Trophoblast cell (in vitro differentiated cells and primary cell): ENCODE results near the gene MYO5B.

Source experiments
- DNase-seq, 2 donors: peaks; one replicate each; pipeline ENCODE4 v3.0.0-alpha.2; 2016
- H2AFZ ChIP-seq: 2 replicates; pipeline ENCODE4 v1.6.1; 2013; ENCODE audit warnings: low read length, moderate library complexity, mild to moderate bottlenecking; ENCODE audit not compliant: insufficient read depth, poor library complexity
- H2AK5ac ChIP-seq: 2 replicates; pipeline ENCODE4 v1.6.1; 2013; ENCODE audit warnings: mild to moderate bottlenecking, low read length
- H2BK120ac ChIP-seq: 2 replicates; pipeline ENCODE4 v1.6.1; 2013; ENCODE audit warnings: low read length, mild to moderate bottlenecking, moderate library complexity; ENCODE audit not compliant: insufficient read depth, poor library complexity
- H2BK12ac ChIP-seq: 2 replicates; pipeline ENCODE4 v1.6.1; 2013; ENCODE audit warnings: mild to moderate bottlenecking, low read length, moderate library complexity
- H2BK5ac ChIP-seq: 2 replicates; pipeline ENCODE4 v1.6.1; 2013; ENCODE audit warnings: low read length, low read depth, moderate library complexity, mild to moderate bottlenecking; ENCODE audit not compliant: poor library complexity
- H3K14ac ChIP-seq: 2 replicates; pipeline ENCODE4 v1.6.1; 2013; ENCODE audit warnings: mild to moderate bottlenecking, low read length
- H3K18ac ChIP-seq: 2 replicates; pipeline ENCODE4 v1.6.1; 2013; ENCODE audit warnings: mild to moderate bottlenecking, low read length
- H3K23ac ChIP-seq: 2 replicates; pipeline ENCODE4 v1.6.1; 2013; ENCODE audit warnings: low read length
- H3K27ac ChIP-seq: 2 replicates; pipeline ENCODE4 v1.5.1; 2013; ENCODE audit warnings: low read depth, mild to moderate bottlenecking, inconsistent platforms, low read length, moderate library complexity
- H3K27me3 ChIP-seq: 2 replicates; pipeline ENCODE4 v1.6.1; 2013; ENCODE audit warnings: inconsistent platforms, mild to moderate bottlenecking, low read length, moderate library complexity; ENCODE audit not compliant: insufficient read depth
- H3K36me3 ChIP-seq, 2 experiments: 1 replicate in 1 of 2; 2 replicates in 1 of 2; pipeline ENCODE4 v1.6.1; 2013; ENCODE audit warnings: low read length in 2 of 2, mild to moderate bottlenecking in 2 of 2, moderate library complexity in 1 of 2; ENCODE audit not compliant: insufficient read depth in 2 of 2, control insufficient read depth in 1 of 2
- H3K4ac ChIP-seq: 2 replicates; pipeline ENCODE4 v1.6.1; 2013; ENCODE audit warnings: low read depth, mild to moderate bottlenecking, low read length, moderate library complexity
- H3K4me1 ChIP-seq, 2 experiments: 1 replicate in 1 of 2; 2 replicates in 1 of 2; pipeline ENCODE4 v1.6.1; 2013; ENCODE audit warnings: low read length in 2 of 2, mild to moderate bottlenecking in 2 of 2, moderate library complexity in 1 of 2; ENCODE audit not compliant: insufficient read depth in 2 of 2, control insufficient read depth in 1 of 2
- H3K4me2 ChIP-seq: 2 replicates; pipeline ENCODE4 v1.6.1; 2013; ENCODE audit warnings: inconsistent platforms, mild to moderate bottlenecking, low read length, moderate library complexity
- H3K4me3 ChIP-seq: 2 replicates; pipeline ENCODE4 v1.5.1; 2013; ENCODE audit warnings: mild to moderate bottlenecking, low read depth, low read length, inconsistent platforms
- H3K79me1 ChIP-seq: one replicate; pipeline ENCODE4 v1.6.1; 2013; ENCODE audit warnings: low read length
- H3K79me2 ChIP-seq: 2 replicates; pipeline ENCODE4 v1.6.1; 2013; ENCODE audit warnings: low read length, mild to moderate bottlenecking; ENCODE audit not compliant: control insufficient read depth, insufficient read depth, poor library complexity
- H3K9ac ChIP-seq: 2 replicates; pipeline ENCODE4 v1.6.1; 2013; ENCODE audit warnings: mild to moderate bottlenecking, low read length
- H3K9me3 ChIP-seq: 2 replicates; pipeline ENCODE4 v1.6.1; 2013; ENCODE audit warnings: low read depth, mild to moderate bottlenecking, control low read depth, inconsistent platforms, low read length; ENCODE audit not compliant: insufficient read depth
- H4K12ac ChIP-seq: 2 replicates; pipeline ENCODE4 v1.6.1; 2013; ENCODE audit warnings: low read depth, mild to moderate bottlenecking, low read length, moderate library complexity
- H4K8ac ChIP-seq: 2 replicates; pipeline ENCODE4 v1.6.1; 2013; ENCODE audit warnings: low read depth, mild to moderate bottlenecking, low read length, moderate library complexity
- H4K91ac ChIP-seq: one replicate; pipeline ENCODE4 v1.6.1; 2013; ENCODE audit warnings: low read depth, mild to moderate bottlenecking, low read length, moderate library complexity
- WGBS: extraction: QIAGEN DNeasy Blood & Tissue Kit; methylation state at CpG from one replicate; pipeline ENCODE4 v1.1.7; 2013; ENCODE audit warnings: missing lambda C conversion rate; ENCODE audit not compliant: insufficient read length, insufficient coverage; ENCODE audit errors: extremely low coverage; 5-methylcytosine and 5-hydroxymethylcytosine counted together

The MYO5B gene

GRCh38 chr18:50080316-50080715 is 114.6 kb downstream of the MYO5B start:
- H2BK120ac ChIP-seq = no peak overlapping the region
- H3K79me2 ChIP-seq = no peaks in the 10 kb centered on the region
- no peak overlapping the region for H2BK5ac ChIP-seq
- H3K27me3 ChIP-seq = no peaks in the 10 kb centered on the region
- no peak overlapping the region for H3K23ac ChIP-seq
- H3K27ac ChIP-seq = no peak overlapping the region
- H4K12ac ChIP-seq = no peak overlapping the region
- H3K4ac ChIP-seq = no peak overlapping the region
- peaks cover 2 to 8% of the 10 kb centered on the region in 2 experiments for H3K4me1 ChIP-seq
- no peak for DNase-seq
- no peaks in the 10 kb centered on the region for H3K9me3 ChIP-seq
- H2AFZ ChIP-seq = no peak overlapping the region
- H3K14ac ChIP-seq = no peak overlapping the region
- no peak overlapping the region for H3K4me3 ChIP-seq
- H3K18ac ChIP-seq = no peak overlapping the region
- no peak overlapping the region for H3K9ac ChIP-seq
- H3K79me1 ChIP-seq = no peaks in the 10 kb centered on the region
- no peak overlapping the region for H3K4me2 ChIP-seq
- no peak overlapping the region for H4K91ac ChIP-seq
- no CpG with 5 or more reads among the region's 4 CpGs for WGBS
- H2BK12ac ChIP-seq = no peak overlapping the region
- H3K36me3 ChIP-seq = no peaks in the 10 kb centered on the region
- no peak overlapping the region for H2AK5ac ChIP-seq
- H4K8ac ChIP-seq = no peak overlapping the region

- Histone ChIP-seq H3K79me1 (no peaks in the 10 kb centered on the region), H3K4ac (no peak overlapping the region), H4K8ac (no peak overlapping the region), H3K18ac (no peak overlapping the region), H3K27ac (no peak overlapping the region), H3K36me3 (no peaks in the 10 kb centered on the region), H2BK12ac (no peak overlapping the region), H2AK5ac (no peak overlapping the region), H2AFZ (no peak overlapping the region), H3K4me3 (no peak overlapping the region), H3K4me1 (peaks cover 2 to 8% of the 10 kb centered on the region in 2 experiments), H3K79me2 (no peaks in the 10 kb centered on the region), H2BK5ac (no peak overlapping the region), H3K27me3 (no peaks in the 10 kb centered on the region), H4K12ac (no peak overlapping the region), H3K9me3 (no peaks in the 10 kb centered on the region), H3K9ac (no peak overlapping the region), H3K14ac (no peak overlapping the region), H3K4me2 (no peak overlapping the region), H2BK120ac (no peak overlapping the region), H4K91ac (no peak overlapping the region), H3K23ac (no peak overlapping the region)
- WGBS = no CpG with 5 or more reads among the region's 8 CpGs
- DNase-seq = no peak
Measured at GRCh38 chr18:50079571-50080295, 115.2 kb downstream of the MYO5B start.

- Histone ChIP-seq H2AK5ac (no peak overlapping the region), H3K4me2 (no peak overlapping the region)
- WGBS = no CpG with 5 or more reads among the region's 6 CpGs
Measured at GRCh38 chr18:50076277-50076676, 118.7 kb downstream of the MYO5B start.

GRCh38 chr18:50075772-50076171 is 119.2 kb downstream of the MYO5B start:
- Histone ChIP-seq H3K4ac (no peak overlapping the region), H3K9ac (no peak overlapping the region), H3K18ac (no peak overlapping the region), H2AK5ac (no peak overlapping the region), H2BK12ac (no peak overlapping the region), H3K79me1 (no peaks in the 10 kb centered on the region), H4K91ac (no peak overlapping the region), H3K79me2 (no peaks in the 10 kb centered on the region), H2BK120ac (no peak overlapping the region), H3K23ac (no peak overlapping the region), H3K9me3 (no peaks in the 10 kb centered on the region), H2BK5ac (no peak overlapping the region), H3K27me3 (no peaks in the 10 kb centered on the region), H3K4me2 (no peak overlapping the region), H3K36me3 (no peaks in the 10 kb centered on the region), H3K4me1 (peaks cover 2 to 7% of the 10 kb centered on the region in 2 experiments), H3K14ac (no peak overlapping the region), H3K27ac (no peak overlapping the region), H4K8ac (no peak overlapping the region), H3K4me3 (no peak overlapping the region), H2AFZ (no peak overlapping the region), H4K12ac (no peak overlapping the region)
- DNase-seq = no peak
- no CpG with 5 or more reads among the region's 4 CpGs for WGBS

More at GRCh38 chr18:50076277-50076676, 118.7 kb downstream of the MYO5B start:
- H3K4me1 ChIP-seq = peaks cover 4 to 8% of the 10 kb centered on the region in 2 experiments
- H3K79me2 ChIP-seq = no peaks in the 10 kb centered on the region
- no peaks in the 10 kb centered on the region for H3K36me3 ChIP-seq
- no peak overlapping the region for H3K9ac ChIP-seq
- no peak overlapping the region for H3K4ac ChIP-seq
- DNase-seq = peak in 1 of 2 donors; percentile 20
- no peak overlapping the region for H2BK5ac ChIP-seq
- H3K9me3 ChIP-seq = no peaks in the 10 kb centered on the region
- no peak overlapping the region for H3K23ac ChIP-seq
- no peaks in the 10 kb centered on the region for H3K79me1 ChIP-seq
- no peak overlapping the region for H2BK12ac ChIP-seq
- no peak overlapping the region for H2BK120ac ChIP-seq
- H4K91ac ChIP-seq = no peak overlapping the region
- no peak overlapping the region for H4K8ac ChIP-seq
- H3K27ac ChIP-seq = no peak overlapping the region
- H3K18ac ChIP-seq = no peak overlapping the region
- H2AFZ ChIP-seq = no peak overlapping the region
- no peak overlapping the region for H3K14ac ChIP-seq
- H3K27me3 ChIP-seq = no peaks in the 10 kb centered on the region
- H3K4me3 ChIP-seq = no peak overlapping the region
- no peak overlapping the region for H4K12ac ChIP-seq
